Stimulated activated CD8-positive, alpha-beta memory T cell treated with anti-CD3 and anti-CD28 coated beads, Interleukin-4, amount 100 ng/mL, for 4 hours (primary cell): ENCODE measurements around the gene SLAMF8.

Source experiments
- DNase-seq, 2 donors: peaks; one replicate each; pipeline ENCODE4 v3.0.0-alpha.2; 2020; ENCODE audit warnings: low read depth in 2 of 2, low spot score in 1 of 2

SLAMF8 gene

GRCh38 chr1:159845751-159846629 lies 19.3 kb downstream of the SLAMF8 start:
- no peak for DNase-seq

GRCh38 chr1:159847231-159847630 lies 20.6 kb downstream of the SLAMF8 start:
- DNase-seq, result no peak

- no peak for DNase-seq
These were observed 21.7 kb downstream of the SLAMF8 start for GRCh38 chr1:159848326-159848725.

- DNase-seq, result no peak
These were observed 23.1 kb downstream of the SLAMF8 start for GRCh38 chr1:159849626-159850366.

- no peak for DNase-seq
These were observed 24.7 kb downstream of the SLAMF8 start for GRCh38 chr1:159851407-159851806.

- no peak for DNase-seq
These were observed 26.9 kb downstream of the SLAMF8 start for GRCh38 chr1:159853417-159854115.

GRCh38 chr1:159854116-159854692 lies 27.5 kb downstream of the SLAMF8 start:
- DNase-seq, result no peak

DNA sequence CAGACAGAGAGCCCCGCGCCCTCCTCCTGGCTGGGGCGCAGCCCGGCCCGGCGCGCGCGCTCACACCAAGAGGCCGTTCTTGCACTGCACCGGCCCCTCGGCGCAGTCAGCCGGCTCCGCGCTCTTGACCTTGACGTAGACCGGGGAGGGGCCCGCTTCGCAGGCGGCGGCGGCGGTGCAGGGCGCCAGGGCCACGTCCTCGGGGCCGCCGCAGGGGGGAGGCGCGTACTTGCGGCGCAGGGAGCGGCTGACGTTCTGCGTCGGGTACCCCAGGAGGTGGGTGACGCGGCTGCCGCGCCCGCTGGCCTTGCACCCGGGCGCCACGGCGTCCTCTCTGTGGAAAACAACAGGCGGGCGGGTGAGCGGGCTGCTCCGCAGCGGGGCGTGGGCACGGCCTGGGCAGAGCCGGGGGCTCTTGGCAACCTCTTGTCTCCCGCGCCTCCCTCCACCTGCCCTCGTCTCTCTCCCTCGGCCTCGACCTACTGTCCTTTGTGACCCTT lies 28.1 kb downstream of the SLAMF8 start:
- DNase-seq, result peak; percentile 5 to 57

DNA sequence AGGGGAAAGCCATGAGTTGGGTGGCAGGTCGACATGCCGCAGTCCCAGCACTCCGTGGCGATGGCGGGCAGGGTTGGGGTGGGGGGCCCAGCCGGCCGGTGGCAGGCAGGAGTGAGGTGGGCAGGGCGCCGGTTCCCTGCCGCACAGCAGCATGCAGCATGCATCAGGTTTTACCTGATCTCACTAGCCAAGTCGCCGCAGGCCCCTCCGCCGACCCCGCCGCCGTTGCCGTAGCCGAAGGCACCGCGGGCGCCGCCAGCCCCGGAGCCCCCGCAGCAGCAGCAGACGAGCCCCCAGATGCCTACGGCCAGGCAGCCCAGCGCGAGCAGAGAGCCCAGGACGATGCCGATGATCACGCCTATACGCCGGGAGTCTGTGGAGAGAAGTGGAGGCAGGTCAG lies 29.0 kb downstream of the SLAMF8 start:
- DNase-seq, result no peak

DNA sequence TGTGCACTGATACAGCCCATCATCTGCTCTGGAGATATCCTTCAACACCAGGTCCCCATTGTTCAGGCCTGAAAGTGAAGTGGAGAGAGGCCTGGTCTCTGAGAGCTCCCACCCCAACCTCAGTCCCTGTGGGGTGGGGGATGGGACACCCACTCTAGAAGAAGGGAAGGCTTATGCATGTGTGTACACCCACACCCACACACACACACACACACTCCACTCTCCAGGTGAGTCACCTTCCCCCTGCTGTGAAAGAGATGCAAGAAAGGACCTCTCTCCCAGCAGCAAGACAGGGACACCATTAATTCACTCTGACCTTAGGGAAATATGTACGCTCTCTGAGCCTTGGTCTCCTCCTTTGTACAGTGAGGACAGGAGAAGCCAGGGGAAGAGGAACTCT lies 29.9 kb downstream of the SLAMF8 start:
- DNase-seq, result no peak

DNA sequence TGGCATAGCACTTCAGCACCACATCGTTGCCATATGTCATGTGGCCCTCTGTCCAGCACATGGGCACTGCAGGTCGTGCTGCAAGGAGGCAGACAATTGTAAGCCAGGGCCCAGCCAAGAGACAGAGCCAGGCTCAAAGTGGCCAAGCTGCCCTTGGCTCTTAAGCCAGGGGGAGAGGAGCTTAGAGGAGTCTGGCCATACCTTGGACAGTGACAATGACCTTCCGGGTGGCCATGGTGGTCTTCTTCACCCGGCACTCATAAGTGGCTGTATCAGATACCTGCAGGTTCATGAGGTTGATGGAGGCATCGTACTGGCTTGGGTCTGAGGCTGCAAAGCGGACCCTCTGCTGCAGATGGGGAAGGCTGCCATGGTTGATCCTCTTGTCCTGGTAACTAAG lies 31.2 kb downstream of the SLAMF8 start:
- DNase-seq, result no peak

GRCh38 chr1:159859767-159860322 lies 33.2 kb downstream of the SLAMF8 start:
- DNase-seq, result no peak

DNA sequence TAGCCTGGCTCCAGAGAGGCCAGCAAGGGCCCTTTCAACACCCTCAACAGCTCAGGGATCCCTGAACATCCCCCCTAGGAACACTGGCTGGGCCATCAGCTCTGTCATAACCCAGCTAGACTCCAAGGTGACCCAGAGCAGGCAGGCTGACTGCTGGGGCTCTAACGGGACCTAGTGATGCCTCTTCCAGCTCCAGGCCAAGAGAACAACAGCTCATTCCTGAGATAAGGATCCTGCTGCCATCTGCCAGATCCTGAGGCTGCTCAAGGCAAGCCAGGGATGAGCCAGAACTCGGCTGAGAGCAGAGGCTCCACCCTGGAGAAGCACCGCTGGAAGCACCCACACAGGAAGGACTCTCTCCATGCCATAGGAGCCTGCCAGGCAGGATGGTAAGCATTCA lies 33.8 kb downstream of the SLAMF8 start:
- no peak for DNase-seq

GRCh38 chr1:159861218-159861617 lies 34.5 kb downstream of the SLAMF8 start:
- DNase-seq, result no peak

GRCh38 chr1:159862031-159862430 lies 35.4 kb downstream of the SLAMF8 start:
- no peak for DNase-seq

DNA sequence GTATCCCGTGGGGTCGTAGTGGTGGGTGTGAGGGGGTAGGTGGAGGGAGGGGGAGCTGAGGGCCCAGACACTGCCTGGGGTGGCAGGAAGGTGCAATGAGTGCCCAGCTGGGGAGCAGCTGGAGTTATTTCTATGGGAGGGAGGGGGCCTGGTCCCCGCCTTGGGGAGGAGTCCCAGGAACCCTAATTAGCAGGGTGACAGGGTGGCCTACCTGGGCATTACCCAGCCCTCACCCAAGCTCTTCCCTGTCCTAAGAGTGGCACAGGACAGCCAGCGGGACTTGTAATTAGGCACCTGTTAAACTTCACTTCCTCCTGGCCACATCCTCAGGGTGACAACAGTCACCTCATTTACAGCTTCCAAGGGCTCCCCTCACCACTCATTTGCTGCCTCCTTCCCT lies 35.9 kb downstream of the SLAMF8 start, which contains the start of gene VSIG8:
Gene VSIG8, minus strand, starts transcription at position 101 of the 400 bp plus-strand sequence. CDS start 136 bp downstream, outside the sequence.
- no peak for DNase-seq

DNA sequence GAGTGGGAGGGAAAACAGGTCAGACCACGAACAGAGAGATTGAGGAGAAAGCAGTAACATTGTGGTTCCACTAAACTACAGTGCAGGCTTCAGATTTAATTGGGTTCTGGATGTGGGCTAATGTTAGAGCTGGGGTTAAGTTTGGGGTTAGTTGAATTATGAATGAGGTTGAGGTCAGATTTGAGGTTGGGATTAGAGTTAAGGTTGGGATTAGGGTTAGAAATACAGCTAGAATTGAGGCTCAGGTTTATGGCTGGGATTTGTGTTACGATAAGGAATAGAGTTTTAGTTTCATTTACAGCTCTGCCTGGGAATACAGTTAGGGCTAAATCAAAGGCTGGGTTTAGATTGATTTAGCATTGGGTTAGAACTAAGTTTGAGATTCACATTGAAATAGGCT lies 37.6 kb downstream of the SLAMF8 start:
- DNase-seq, result no peak

- no peak for DNase-seq
These were observed 39.4 kb downstream of the SLAMF8 start for GRCh38 chr1:159866066-159866465.

GRCh38 chr1:159866905-159867663 lies 40.4 kb downstream of the SLAMF8 start:
- no peak for DNase-seq

DNA sequence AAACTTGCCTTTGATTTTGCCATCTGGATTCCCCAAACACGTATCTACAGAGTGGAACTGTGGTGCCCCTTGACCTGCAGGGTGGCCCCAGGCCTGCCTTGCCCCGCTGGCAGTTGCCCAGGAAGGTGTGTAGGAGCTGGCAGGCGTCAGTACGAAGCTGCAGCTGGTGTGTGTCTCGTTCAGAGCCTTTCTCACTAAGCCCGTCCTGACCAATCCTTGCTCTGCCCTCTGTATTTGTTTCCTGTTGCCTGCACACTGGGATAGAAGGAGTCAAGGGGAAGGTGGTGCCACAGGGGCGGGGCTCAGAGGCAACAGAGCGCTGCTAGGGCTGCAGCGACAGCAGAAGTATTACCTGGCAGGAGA lies 41.0 kb downstream of the SLAMF8 start:
- DNase-seq, result no peak
